B cell (primary cell): ENCODE results near the gene LAMC3. TPM values are rescaled to one million over a fixed set of nuclear protein-coding genes. Genes with fewer than 3 reads are reported as not detected.

Experiments
- ATAC-seq: fragments of 200-7000 bp; cut with Tn5 transposase; one replicate; pipeline ENCODE4 v1.10.0; 2021; ENCODE audit warnings: low read depth, mild to moderate bottlenecking, moderate number of reproducible peaks, moderate library complexity
- CTCF ChIA-PET: fragments of 350-600 bp; sonication (Branson Sonifier 250); formaldehyde crosslinking; loops from one replicate; lab custom pipeline; 2021; ENCODE audit warnings: antibody characterized with exemption, inconsistent platforms; lab: Charles Lee
- POLR2A ChIA-PET: fragments of 350-600 bp; sonication (Branson Sonifier 250); formaldehyde crosslinking; loops from one replicate; lab custom pipeline; 2021; ENCODE audit warnings: antibody characterized with exemption; lab: Charles Lee
- DNase-seq: peaks from one replicate; pipeline ENCODE4 v3.0.0; 2013
- H2AFZ ChIP-seq: 2 replicates; pipeline ENCODE4 v1.6.1; 2012; ENCODE audit warnings: mild to moderate bottlenecking, low read depth, low read length; ENCODE audit not compliant: insufficient read depth, poor library complexity, severe bottlenecking
- H3K27ac ChIP-seq, 2 donors: 1 replicate in 1 of 2; 2 replicates in 1 of 2; pipeline ENCODE4 v1.5.1; 2012 to 2013; ENCODE audit warnings: low read length in 2 of 2, mild to moderate bottlenecking in 2 of 2, moderate library complexity in 1 of 2
- H3K27me3 ChIP-seq, 4 experiments: fragments of 200-600 bp in 1 of 4; sonication (generic) in 1 of 4; replicated peaks in 1 of 4; 1 replicate in 2 of 4; 2 replicates in 2 of 4; pipeline versions ENCODE4 v1.6.1 to v1.7.0; 2013 to 2016; ENCODE audit warnings: low read length in 3 of 4, mild to moderate bottlenecking in 2 of 4, mixed read lengths in 1 of 4, moderate library complexity in 1 of 4; ENCODE audit not compliant: insufficient read depth in 4 of 4, control insufficient read depth in 3 of 4; ENCODE audit errors: control extremely low read depth in 1 of 4
- H3K36me3 ChIP-seq, 2 experiments: replicated peaks in 1 of 2; 1 replicate in 1 of 2; 2 replicates in 1 of 2; pipeline versions ENCODE4 v1.6.1 to v1.7.1; 2013; ENCODE audit warnings: low read length in 1 of 2; ENCODE audit not compliant: insufficient read depth in 2 of 2, control insufficient read depth in 1 of 2; ENCODE audit errors: control extremely low read depth in 1 of 2, extremely low read depth in 1 of 2
- H3K4me1 ChIP-seq, 2 donors: fragments of 200-600 bp in 1 of 2; sonication (generic) in 1 of 2; 1 replicate in 1 of 2; 2 replicates in 1 of 2; pipeline versions ENCODE4 v1.5.1 to v1.6.1; 2013 to 2017; ENCODE audit warnings: low read length in 2 of 2; ENCODE audit not compliant: control insufficient read depth in 2 of 2, insufficient read depth in 2 of 2
- H3K4me2 ChIP-seq: replicated peaks from 2 replicates; pipeline ENCODE3; 2012; ENCODE audit warnings: mild to moderate bottlenecking, low read depth, low read length; ENCODE audit not compliant: poor library complexity, severe bottlenecking
- H3K4me3 ChIP-seq, 5 experiments: fragments of 200-600 bp in 1 of 5; sonication (generic) in 1 of 5; 1 replicate in 3 of 5; 2 replicates in 2 of 5; pipeline versions ENCODE4 v1.5.1 to v1.7.0; 2011 to 2016; ENCODE audit warnings: low read length in 4 of 5, mild to moderate bottlenecking in 4 of 5, low read depth in 2 of 5, control low read depth in 1 of 5, moderate library complexity in 1 of 5; ENCODE audit not compliant: insufficient read depth in 1 of 5; ENCODE audit errors: control extremely low read depth in 1 of 5, extremely low read depth in 1 of 5
- H3K79me2 ChIP-seq: fragments of 200-600 bp; sonication (generic); one replicate; pipeline ENCODE4 v1.6.0; 2016; ENCODE audit warnings: low read length; ENCODE audit not compliant: control insufficient read depth, insufficient read depth
- H3K9ac ChIP-seq: fragments of 200-600 bp; sonication (generic); 2 replicates; pipeline ENCODE4 v1.6.1; 2017; ENCODE audit warnings: mild to moderate bottlenecking, low read length, moderate library complexity
- H3K9me3 ChIP-seq, 3 donors: one replicate each; pipeline versions ENCODE4 v1.6.1 to v1.7.1; 2013; ENCODE audit warnings: low read length in 2 of 3; ENCODE audit not compliant: control insufficient read depth in 2 of 3, insufficient read depth in 1 of 3; ENCODE audit errors: control extremely low read depth in 1 of 3
- H4K20me1 ChIP-seq: 2 replicates; pipeline ENCODE4 v1.6.0; 2012; ENCODE audit warnings: mild to moderate bottlenecking, low read length; ENCODE audit not compliant: insufficient read depth, control insufficient read depth, poor library complexity, severe bottlenecking
- H3K27ac Mint-ChIP-seq: one replicate; pipeline ENCODE4 v1.8.0; 2021; ENCODE audit warnings: mixed read lengths
- H3K27me3 Mint-ChIP-seq: one replicate; pipeline ENCODE4 v1.8.0; 2021; ENCODE audit warnings: mixed read lengths
- H3K4me1 Mint-ChIP-seq: one replicate; pipeline ENCODE4 v1.8.0; 2021; ENCODE audit warnings: mixed read lengths
- H3K4me3 Mint-ChIP-seq: one replicate; pipeline ENCODE4 v1.8.0; 2021; ENCODE audit warnings: mixed read lengths
- H3K9me3 Mint-ChIP-seq: one replicate; pipeline ENCODE4 v1.8.0; 2022; ENCODE audit warnings: mixed read lengths; ENCODE audit not compliant: insufficient read depth
- EZH2 ChIP-seq: IDR thresholded peaks from 2 replicates; pipeline ENCODE4 v1.6.1; 2012; ENCODE audit warnings: borderline replicate concordance, low read depth, mild to moderate bottlenecking, moderate library complexity, low read length; ENCODE audit not compliant: insufficient read depth, poor library complexity, severe bottlenecking
- WGBS: methylation state at CpG from one replicate; pipeline ENCODE4 v1.1.5; 2013; ENCODE audit warnings: missing lambda C conversion rate; ENCODE audit not compliant: insufficient coverage; 5-methylcytosine and 5-hydroxymethylcytosine counted together
- intact Hi-C: fragments of 100-400 bp; cut with micrococcal nuclease; formaldehyde crosslinking; loops from one replicate; pipeline ENCODE4 v1.10.0; 2022
- polyA plus RNA-seq: library from polyadenylated mRNA; depleted of rRNA; stranded (reverse); fragments of >200 nt; gene quantifications from 2 replicates; pipeline ENCODE4 v1.2.3, GENCODE V29; 2012
- total RNA-seq, 2 donors: library from RNA; stranded (reverse); fragments of 120-200 nt in 1 of 2; gene quantifications; 1 replicate in 1 of 2; 2 replicates in 1 of 2; pipeline versions ENCODE4 v1.2.3 to v1.2.4, GENCODE V29; 2013 to 2022
- TF ChIP-seq, protein P1 (sequence below): fragments of 200-600 bp; IDR thresholded peaks from one replicate; pipeline ENCODE4 v1.8.0; 2022; ENCODE audit warnings: antibody characterized with exemption, mild to moderate bottlenecking

LAMC3 gene
- total and polyA plus RNA-seq, 2 donors (not counting 1 experiment from before 2014, with no cell fraction given), result 0.25 to 0.45 TPM

DNA sequence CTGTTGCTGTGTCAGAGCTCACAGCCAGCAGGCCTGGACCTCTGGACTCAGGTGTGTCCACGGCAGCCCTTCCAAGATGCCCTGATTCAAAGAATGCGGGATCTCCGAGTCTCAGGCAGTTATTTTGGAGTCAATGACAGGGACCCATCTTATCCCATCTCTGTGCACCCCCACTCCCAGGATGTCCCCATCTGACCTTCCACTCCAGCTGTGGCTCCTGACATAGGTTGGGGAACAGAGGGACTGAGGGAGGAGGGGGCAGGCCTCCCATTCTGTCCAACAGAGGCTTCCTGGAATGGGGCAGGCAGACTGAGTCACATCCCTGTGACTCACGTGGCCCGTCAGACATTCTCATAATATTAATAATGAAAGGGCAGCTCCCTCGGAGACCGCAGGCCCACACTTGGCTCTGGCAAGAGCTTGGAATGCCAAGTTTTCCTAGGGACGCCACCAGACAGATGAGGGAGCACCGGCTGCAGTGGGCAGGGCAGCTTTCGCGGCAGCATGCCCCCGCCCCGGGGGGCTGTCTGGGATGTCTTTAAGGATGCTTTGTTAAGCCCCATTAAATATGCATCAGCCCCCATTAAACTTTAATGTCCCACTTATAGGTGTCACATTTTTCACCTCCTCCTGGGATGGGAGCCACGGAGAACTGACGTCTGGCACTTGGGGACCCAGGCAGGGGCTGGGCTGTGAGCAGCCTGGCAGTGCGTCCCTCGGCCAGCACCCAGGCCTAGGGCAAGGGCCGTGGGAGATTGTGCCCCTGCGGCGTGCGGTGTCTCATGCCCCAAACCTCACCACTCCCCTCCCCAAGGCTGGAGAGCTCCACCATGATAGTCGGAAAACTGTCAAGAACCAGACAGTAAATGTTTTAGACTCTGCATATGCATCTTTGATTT lies 46.3 kb upstream of the LAMC3 start:
- H3K4me1 Mint-ChIP-seq, result no peaks in the 10 kb centered on the region
- Histone ChIP-seq H3K27ac (no peak overlapping the region), H3K4me1 (no peaks in the 10 kb centered on the region), H3K79me2 (no peaks in the 10 kb centered on the region), H3K9me3 (peaks cover 0 to 14% (median 0%) of the 10 kb centered on the region in 3 donors), H3K36me3 (no peaks in the 10 kb centered on the region), H3K4me2 (no peak overlapping the region), H3K4me3 (no peak overlapping the region), H2AFZ (no peak overlapping the region), H4K20me1 (no peaks in the 10 kb centered on the region), H3K27me3 (peaks cover 0 to 4% (median 0%) of the 10 kb centered on the region in 4 experiments), H3K9ac (no peak overlapping the region)
- intact Hi-C loops, result no loop called here
- H3K4me3 Mint-ChIP-seq, result no peak overlapping the region
- ChIA-PET CTCF (no interaction called here), POLR2A (no interaction called here)
- peaks cover 2% of the 10 kb centered on the region for H3K9me3 Mint-ChIP-seq
- H3K27me3 Mint-ChIP-seq, result peaks cover 12% of the 10 kb centered on the region
- H3K27ac Mint-ChIP-seq, result no peak overlapping the region
- 83% methylated on average over 8 of the region's 22 CpGs for WGBS
- TF ChIP-seq, protein P1, sequence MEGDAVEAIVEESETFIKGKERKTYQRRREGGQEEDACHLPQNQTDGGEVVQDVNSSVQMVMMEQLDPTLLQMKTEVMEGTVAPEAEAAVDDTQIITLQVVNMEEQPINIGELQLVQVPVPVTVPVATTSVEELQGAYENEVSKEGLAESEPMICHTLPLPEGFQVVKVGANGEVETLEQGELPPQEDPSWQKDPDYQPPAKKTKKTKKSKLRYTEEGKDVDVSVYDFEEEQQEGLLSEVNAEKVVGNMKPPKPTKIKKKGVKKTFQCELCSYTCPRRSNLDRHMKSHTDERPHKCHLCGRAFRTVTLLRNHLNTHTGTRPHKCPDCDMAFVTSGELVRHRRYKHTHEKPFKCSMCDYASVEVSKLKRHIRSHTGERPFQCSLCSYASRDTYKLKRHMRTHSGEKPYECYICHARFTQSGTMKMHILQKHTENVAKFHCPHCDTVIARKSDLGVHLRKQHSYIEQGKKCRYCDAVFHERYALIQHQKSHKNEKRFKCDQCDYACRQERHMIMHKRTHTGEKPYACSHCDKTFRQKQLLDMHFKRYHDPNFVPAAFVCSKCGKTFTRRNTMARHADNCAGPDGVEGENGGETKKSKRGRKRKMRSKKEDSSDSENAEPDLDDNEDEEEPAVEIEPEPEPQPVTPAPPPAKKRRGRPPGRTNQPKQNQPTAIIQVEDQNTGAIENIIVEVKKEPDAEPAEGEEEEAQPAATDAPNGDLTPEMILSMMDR, result no peak
- no peak for TF ChIP-seq EZH2
- DNase-seq (no peak), ATAC-seq (no peak)

DNA sequence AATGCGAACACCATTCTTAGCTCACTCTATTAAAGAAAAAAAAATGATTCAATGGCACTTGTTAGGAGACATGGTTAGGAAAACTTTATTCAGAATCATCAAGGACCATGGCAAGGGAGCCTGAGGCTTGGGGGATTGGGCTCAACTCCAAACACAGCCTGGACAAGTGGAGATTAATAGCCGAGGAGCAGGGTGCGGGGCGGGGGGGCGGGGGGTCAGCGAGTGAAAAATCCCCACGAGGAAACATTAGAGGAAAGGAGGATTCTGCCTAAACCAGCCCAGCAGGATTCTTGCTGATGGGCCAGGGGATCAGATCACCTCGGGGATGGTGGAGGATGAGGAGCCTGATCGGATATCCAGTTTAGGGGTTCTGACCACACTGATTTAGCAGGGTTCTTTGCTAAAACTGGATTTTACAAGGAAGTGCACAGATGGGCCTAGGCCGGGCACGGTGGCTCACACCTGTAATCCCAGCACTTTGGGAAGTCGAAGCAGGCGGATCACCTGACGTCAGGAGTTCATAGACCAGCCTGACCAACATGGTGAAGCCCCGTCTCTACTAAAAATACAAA lies 45.6 kb upstream of the LAMC3 start:
- Histone ChIP-seq H3K9ac (no peak overlapping the region), H3K4me3 (no peak overlapping the region), H2AFZ (no peak overlapping the region), H3K27ac (no peak overlapping the region), H3K27me3 (peaks cover 0 to 4% (median 0%) of the 10 kb centered on the region in 4 experiments), H3K4me1 (no peaks in the 10 kb centered on the region), H3K4me2 (no peak overlapping the region), H4K20me1 (no peaks in the 10 kb centered on the region), H3K36me3 (no peaks in the 10 kb centered on the region), H3K79me2 (no peaks in the 10 kb centered on the region), H3K9me3 (peaks cover 0 to 8% (median 0%) of the 10 kb centered on the region in 3 donors)
- Mint-ChIP-seq H3K27me3 (peaks cover 12% of the 10 kb centered on the region), H3K9me3 (peaks cover 2% of the 10 kb centered on the region), H3K4me3 (no peak overlapping the region), H3K27ac (no peak overlapping the region), H3K4me1 (no peaks in the 10 kb centered on the region)
- 89% methylated on average over 10 of the region's 15 CpGs for WGBS
- TF ChIP-seq, protein P1, result no peak
- no peak for TF ChIP-seq EZH2
- intact Hi-C loops, result no loop called here
- ChIA-PET POLR2A (no interaction called here), CTCF (no interaction called here)
- DNase-seq, result no peak
- no peak for ATAC-seq
